HCT116 (cell line): Measurements from ENCODE around the gene SLMAP. TPM values are rescaled to one million over a fixed set of nuclear protein-coding genes. Genes with fewer than 3 reads are reported as not detected.

ENCODE experiments used
- ATAC-seq: fragments of 200-7000 bp; cut with Tn5 transposase; 2 replicates; pipeline ENCODE4 v1.9.1; 2020; ENCODE audit warnings: mild to moderate bottlenecking, moderate library complexity
- BruUV-seq: library from RNA; stranded (reverse); fragments of 400-500 nt; replicated peaks from 2 replicates; lab custom pipeline; 2021; lab: Mats Ljungman, UMichigan
- CTCF ChIA-PET: fragments of 300-600 bp; sonication (Branson Sonifier 250); formaldehyde crosslinking; loops from one replicate; lab custom pipeline; 2021; ENCODE audit warnings: antibody characterized with exemption; lab: Charles Lee
- POLR2A ChIA-PET: fragments of 300-600, 350-600 bp; sonication (Branson Sonifier 250); formaldehyde crosslinking; loops from one replicate; lab custom pipeline; 2021; ENCODE audit warnings: antibody characterized with exemption; lab: Charles Lee
- RAD21 ChIA-PET, 2 experiments: fragments of 300-600 bp; sonication (Branson Sonifier 250); formaldehyde crosslinking; loops; one replicate each; lab custom pipeline; 2023; ENCODE audit warnings: low total read pairs in 2 of 2; ENCODE audit not compliant: uncharacterized antibody in 2 of 2, unreplicated experiment in 2 of 2, low non-redundant PET in 1 of 2; lab: Charles Lee
- DNase-seq: peaks from one replicate; pipeline ENCODE4 v3.0.0-alpha.2; 2010; ENCODE audit warnings: low read depth, low spot score
- H2AFZ ChIP-seq: fragments of 200-600 bp; shearing (Covaris generic), sonication (generic); 2 replicates; pipeline ENCODE4 v1.6.1; 2017; ENCODE audit warnings: low read depth, mixed run types, mixed read lengths, antibody characterized with exemption, low read length; ENCODE audit not compliant: poor library complexity, severe bottlenecking
- H3K27ac ChIP-seq: 2 replicates; pipeline ENCODE4 v1.5.1; 2012; ENCODE audit warnings: low read depth, low read length
- H3K27me3 ChIP-seq: fragments of 200-600 bp; sonication (generic); 2 replicates; pipeline ENCODE4 v1.6.1; 2016; ENCODE audit warnings: mixed run types, low read length, mixed read lengths; ENCODE audit not compliant: insufficient read depth
- H3K36me3 ChIP-seq, 2 experiments: fragments of 200-500 bp in 1 of 2; fragments of 200-600 bp in 1 of 2; sonication (Bioruptor generic) in 1 of 2; sonication (generic) in 1 of 2; 2 replicates each; pipeline versions ENCODE4 v1.5.1 to v1.6.1; 2014 to 2016; ENCODE audit warnings: low read length in 2 of 2, inconsistent platforms in 1 of 2, mixed read lengths in 1 of 2, mixed run types in 1 of 2; ENCODE audit not compliant: insufficient read depth in 2 of 2, control insufficient read depth in 1 of 2
- H3K4me1 ChIP-seq, 2 experiments: fragments of 200-600 bp in 1 of 2; sonication (generic) in 1 of 2; 2 replicates each; pipeline versions ENCODE4 v1.5.1 to v1.6.1; 2012 to 2017; ENCODE audit warnings: low read length in 2 of 2, inconsistent platforms in 1 of 2, mild to moderate bottlenecking in 1 of 2, mixed read lengths in 1 of 2, mixed run types in 1 of 2, moderate library complexity in 1 of 2; ENCODE audit not compliant: insufficient read depth in 2 of 2, control insufficient read depth in 1 of 2
- H3K4me2 ChIP-seq: fragments of 200-600 bp; sonication (generic); 2 replicates; pipeline ENCODE4 v1.6.1; 2017; ENCODE audit warnings: mixed run types, low read length, mixed read lengths
- H3K4me3 ChIP-seq, 2 experiments: fragments of 200-600 bp in 1 of 2; sonication (generic) in 1 of 2; replicated peaks in 1 of 2; 2 replicates each; pipeline ENCODE4 v1.5.1; 2011 to 2016; ENCODE audit warnings: low read length in 2 of 2, control low read depth in 1 of 2, low read depth in 1 of 2, mild to moderate bottlenecking in 1 of 2, mixed read lengths in 1 of 2, mixed run types in 1 of 2
- H3K79me2 ChIP-seq: fragments of 200-600 bp; sonication (generic); 2 replicates; pipeline ENCODE4 v1.6.1; 2017; ENCODE audit warnings: mild to moderate bottlenecking, mixed run types, low read length, moderate library complexity, mixed read lengths; ENCODE audit not compliant: insufficient read depth
- H3K9ac ChIP-seq: fragments of 200-600 bp; sonication (generic); 2 replicates; pipeline ENCODE4 v1.6.1; 2016; ENCODE audit warnings: low read length, mixed read lengths
- H3K9me2 ChIP-seq: fragments of 200-600 bp; sonication (generic), shearing (Covaris generic); 2 replicates; pipeline ENCODE4 v1.6.1; 2017; ENCODE audit warnings: mixed run types, mild to moderate bottlenecking, moderate library complexity; ENCODE audit not compliant: insufficient read depth
- H3K9me3 ChIP-seq, 2 experiments: fragments of 200-500 bp in 1 of 2; fragments of 200-600 bp in 1 of 2; sonication (Bioruptor generic) in 1 of 2; sonication (generic) in 1 of 2; 2 replicates each; pipeline ENCODE4 v1.6.1; 2014 to 2017; ENCODE audit warnings: low read length in 2 of 2, mixed read lengths in 2 of 2, inconsistent platforms in 1 of 2, low read depth in 1 of 2, mild to moderate bottlenecking in 1 of 2, mixed run types in 1 of 2, moderate library complexity in 1 of 2; ENCODE audit not compliant: control insufficient read depth in 1 of 2, insufficient read depth in 1 of 2
- H4K20me1 ChIP-seq: fragments of 200-600 bp; sonication (generic), shearing (Covaris generic); 2 replicates; pipeline ENCODE4 v1.6.1; 2017; ENCODE audit warnings: mixed run types, mild to moderate bottlenecking, moderate library complexity; ENCODE audit not compliant: insufficient read depth
- CBX3 ChIP-seq: IDR thresholded peaks from 2 replicates; pipeline ENCODE4 v1.6.1; 2012; ENCODE audit warnings: low read depth
- ELF1 ChIP-seq: IDR thresholded peaks from 2 replicates; pipeline ENCODE4 v1.6.1; 2012; ENCODE audit warnings: low read depth, borderline replicate concordance
- FOSL1 ChIP-seq: IDR thresholded peaks from 2 replicates; pipeline ENCODE4 v1.6.1; 2012; ENCODE audit warnings: low read depth
- POLR2AphosphoS5 ChIP-seq: IDR thresholded peaks from 2 replicates; pipeline ENCODE4 v1.6.1; 2011; ENCODE audit warnings: mild to moderate bottlenecking, low read depth, low read length, moderate library complexity
- RAD21 ChIP-seq: IDR thresholded peaks from 2 replicates; pipeline ENCODE4 v1.6.1; 2012; ENCODE audit warnings: low read depth, mild to moderate bottlenecking
- SRF ChIP-seq: IDR thresholded peaks from 2 replicates; pipeline ENCODE4 v1.6.1; 2012; ENCODE audit warnings: low read depth
- TCF7L2 ChIP-seq: IDR thresholded peaks from 2 replicates; pipeline ENCODE4 v1.7.0; 2011; ENCODE audit warnings: borderline replicate concordance, inconsistent platforms; ENCODE audit not compliant: insufficient read depth, insufficient read length; ENCODE audit errors: extremely low read depth
- ZBTB33 ChIP-seq: IDR thresholded peaks from 2 replicates; pipeline ENCODE4 v1.6.1; 2011; ENCODE audit warnings: mild to moderate bottlenecking, low read length, moderate library complexity; ENCODE audit not compliant: insufficient replicate concordance; ENCODE audit errors: extremely low read depth
- intact Hi-C: fragments of 100-400 bp; cut with micrococcal nuclease; formaldehyde crosslinking; loops from 2 replicates; pipeline ENCODE4 v1.10.0; 2022
- total RNA-seq: library from RNA; stranded (reverse); gene quantifications from one replicate; pipeline ENCODE4 v1.2.1, GENCODE V29; 2021; ENCODE audit not compliant: unreplicated experiment
- TF ChIP-seq, protein P1 (sequence below): IDR thresholded peaks from 2 replicates; pipeline ENCODE4 v1.6.1; 2012
- TF ChIP-seq, protein P2 (sequence below): IDR thresholded peaks from 2 replicates; pipeline ENCODE4 v1.6.1; 2012; ENCODE audit warnings: low read depth
- TF ChIP-seq, protein P3 (sequence below), 3 experiments: fragments of 200-600 bp in 1 of 3; sonication (generic) in 1 of 3; IDR thresholded peaks in 2 of 3; conservative IDR thresholded peaks in 1 of 3; 2 replicates each; pipeline ENCODE4 v1.5.1; 2012 to 2017; ENCODE audit warnings: low read depth in 2 of 3, low read length in 2 of 3, antibody characterized with exemption in 1 of 3, borderline replicate concordance in 1 of 3, control low read depth in 1 of 3, mild to moderate bottlenecking in 1 of 3, mixed read lengths in 1 of 3, mixed run types in 1 of 3, moderate library complexity in 1 of 3; ENCODE audit not compliant: insufficient read depth in 1 of 3

Gene SLMAP
- total RNA-seq, 1 experiment from 2014 or later: 81.0 TPM

- RAD21 ChIA-PET: no interaction called here
- TF ChIP-seq POLR2AphosphoS5 (no peak), SRF (no peak), TCF7L2 (no peak), FOSL1 (no peak), CBX3 (no peak), ELF1 (no peak), ZBTB33 (no peak), RAD21 (no peak)
- TF ChIP-seq, protein P1, sequence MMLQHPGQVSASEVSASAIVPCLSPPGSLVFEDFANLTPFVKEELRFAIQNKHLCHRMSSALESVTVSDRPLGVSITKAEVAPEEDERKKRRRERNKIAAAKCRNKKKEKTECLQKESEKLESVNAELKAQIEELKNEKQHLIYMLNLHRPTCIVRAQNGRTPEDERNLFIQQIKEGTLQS: no peak
- TF ChIP-seq, protein P2, sequence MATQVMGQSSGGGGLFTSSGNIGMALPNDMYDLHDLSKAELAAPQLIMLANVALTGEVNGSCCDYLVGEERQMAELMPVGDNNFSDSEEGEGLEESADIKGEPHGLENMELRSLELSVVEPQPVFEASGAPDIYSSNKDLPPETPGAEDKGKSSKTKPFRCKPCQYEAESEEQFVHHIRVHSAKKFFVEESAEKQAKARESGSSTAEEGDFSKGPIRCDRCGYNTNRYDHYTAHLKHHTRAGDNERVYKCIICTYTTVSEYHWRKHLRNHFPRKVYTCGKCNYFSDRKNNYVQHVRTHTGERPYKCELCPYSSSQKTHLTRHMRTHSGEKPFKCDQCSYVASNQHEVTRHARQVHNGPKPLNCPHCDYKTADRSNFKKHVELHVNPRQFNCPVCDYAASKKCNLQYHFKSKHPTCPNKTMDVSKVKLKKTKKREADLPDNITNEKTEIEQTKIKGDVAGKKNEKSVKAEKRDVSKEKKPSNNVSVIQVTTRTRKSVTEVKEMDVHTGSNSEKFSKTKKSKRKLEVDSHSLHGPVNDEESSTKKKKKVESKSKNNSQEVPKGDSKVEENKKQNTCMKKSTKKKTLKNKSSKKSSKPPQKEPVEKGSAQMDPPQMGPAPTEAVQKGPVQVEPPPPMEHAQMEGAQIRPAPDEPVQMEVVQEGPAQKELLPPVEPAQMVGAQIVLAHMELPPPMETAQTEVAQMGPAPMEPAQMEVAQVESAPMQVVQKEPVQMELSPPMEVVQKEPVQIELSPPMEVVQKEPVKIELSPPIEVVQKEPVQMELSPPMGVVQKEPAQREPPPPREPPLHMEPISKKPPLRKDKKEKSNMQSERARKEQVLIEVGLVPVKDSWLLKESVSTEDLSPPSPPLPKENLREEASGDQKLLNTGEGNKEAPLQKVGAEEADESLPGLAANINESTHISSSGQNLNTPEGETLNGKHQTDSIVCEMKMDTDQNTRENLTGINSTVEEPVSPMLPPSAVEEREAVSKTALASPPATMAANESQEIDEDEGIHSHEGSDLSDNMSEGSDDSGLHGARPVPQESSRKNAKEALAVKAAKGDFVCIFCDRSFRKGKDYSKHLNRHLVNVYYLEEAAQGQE: no peak
- TF ChIP-seq, protein P3, sequence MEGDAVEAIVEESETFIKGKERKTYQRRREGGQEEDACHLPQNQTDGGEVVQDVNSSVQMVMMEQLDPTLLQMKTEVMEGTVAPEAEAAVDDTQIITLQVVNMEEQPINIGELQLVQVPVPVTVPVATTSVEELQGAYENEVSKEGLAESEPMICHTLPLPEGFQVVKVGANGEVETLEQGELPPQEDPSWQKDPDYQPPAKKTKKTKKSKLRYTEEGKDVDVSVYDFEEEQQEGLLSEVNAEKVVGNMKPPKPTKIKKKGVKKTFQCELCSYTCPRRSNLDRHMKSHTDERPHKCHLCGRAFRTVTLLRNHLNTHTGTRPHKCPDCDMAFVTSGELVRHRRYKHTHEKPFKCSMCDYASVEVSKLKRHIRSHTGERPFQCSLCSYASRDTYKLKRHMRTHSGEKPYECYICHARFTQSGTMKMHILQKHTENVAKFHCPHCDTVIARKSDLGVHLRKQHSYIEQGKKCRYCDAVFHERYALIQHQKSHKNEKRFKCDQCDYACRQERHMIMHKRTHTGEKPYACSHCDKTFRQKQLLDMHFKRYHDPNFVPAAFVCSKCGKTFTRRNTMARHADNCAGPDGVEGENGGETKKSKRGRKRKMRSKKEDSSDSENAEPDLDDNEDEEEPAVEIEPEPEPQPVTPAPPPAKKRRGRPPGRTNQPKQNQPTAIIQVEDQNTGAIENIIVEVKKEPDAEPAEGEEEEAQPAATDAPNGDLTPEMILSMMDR (IDR thresholded peaks at IDR 0.05 in 2 of 3, conservative IDR thresholded peaks at IDR 0.05 in 1 of 3; ENCODE audit: borderline replicate concordance in 1 of 3, insufficient read depth in 1 of 3, low read depth in 2 of 3, low read length in 2 of 3): no peak
- TF ChIP-seq, all 23 proteins: peak for 0
- H3K9ac ChIP-seq: no peak overlapping the region
- no peaks in the 10 kb centered on the region for H3K9me2 ChIP-seq
- H3K9me3 ChIP-seq: no peaks in the 10 kb centered on the region
- H2AFZ ChIP-seq: no peak overlapping the region
- no peaks in the 10 kb centered on the region for H3K4me1 ChIP-seq
- no peaks in the 10 kb centered on the region for H4K20me1 ChIP-seq
- H3K4me2 ChIP-seq: no peak overlapping the region
- H3K27me3 ChIP-seq: no peaks in the 10 kb centered on the region
- no peak overlapping the region for H3K27ac ChIP-seq
- 0 out of 4 replicates have a peak, but pooled peaks cover 0 to 3% of the 10 kb centered on the region in 2 experiments for H3K36me3 ChIP-seq
- ChIA-PET POLR2A (no interaction called here), CTCF (no interaction called here)
- no peaks in the 10 kb centered on the region for H3K79me2 ChIP-seq
- intact Hi-C loops: no loop called here
- ATAC-seq: no peak
- BruUV-seq: no TSS peak
- no peak overlapping the region for H3K4me3 ChIP-seq
- DNase-seq: no peak
Measured at GRCh38 chr3:57923101-57923500, 167.0 kb downstream of the SLMAP start.
